Type B pancreatic cell (in vitro differentiated cells): ENCODE data around the gene SCP2. TPM values are rescaled to one million over a fixed set of nuclear protein-coding genes. Genes with fewer than 3 reads are reported as not detected.

ENCODE experiments used
- DNase-seq: peaks from one replicate; pipeline ENCODE4 v3.0.0; 2021; ENCODE audit warnings: mixed read lengths; ENCODE audit not compliant: unreplicated experiment; ENCODE audit errors: extremely low spot score
- H3K27ac Mint-ChIP-seq: 2 replicates; pipeline ENCODE4 v1.8.0; 2021; ENCODE audit warnings: mild to moderate bottlenecking, mixed read lengths
- H3K27me3 Mint-ChIP-seq: 2 replicates; pipeline ENCODE4 v1.8.0; 2021; ENCODE audit warnings: mixed read lengths
- H3K36me3 Mint-ChIP-seq: 2 replicates; pipeline ENCODE4 v1.8.0; 2021; ENCODE audit warnings: mixed read lengths
- H3K4me1 Mint-ChIP-seq: one replicate; pipeline ENCODE4 v1.8.0; 2021; ENCODE audit warnings: mixed read lengths; ENCODE audit not compliant: unreplicated experiment
- H3K4me3 Mint-ChIP-seq: 2 replicates; pipeline ENCODE4 v1.8.0; 2021; ENCODE audit warnings: mild to moderate bottlenecking, mixed read lengths
- H3K9me3 Mint-ChIP-seq: 2 replicates; pipeline ENCODE4 v1.8.0; 2021; ENCODE audit warnings: mixed read lengths
- CTCF ChIP-seq: fragments of 200-600 bp; sonication (generic); conservative IDR thresholded peaks from 2 replicates; pipeline ENCODE4 v1.5.0; 2021; ENCODE audit warnings: antibody characterized with exemption, mild to moderate bottlenecking
- microRNA-seq: library from miRNA; unstranded; fragments of <30 nt; microRNA quantifications from one replicate; pipeline ENCODE4, GENCODE V29; 2020
- total RNA-seq: library from RNA; stranded (reverse); gene quantifications from 2 replicates; pipeline ENCODE4 v1.2.1, GENCODE V29; 2021; ENCODE audit warnings: low replicate concordance

SCP2 gene
- total RNA-seq, 1 donor from 2014 or later = 108 TPM

GRCh38 chr1:53091841-53092645, 165.0 kb downstream of the SCP2 start:
- H3K9me3 Mint-ChIP-seq = no peaks in the 10 kb centered on the region
- no peak for TF ChIP-seq CTCF
- H3K4me3 Mint-ChIP-seq = no peak overlapping the region
- no peaks in the 10 kb centered on the region for H3K27me3 Mint-ChIP-seq
- no peaks in the 10 kb centered on the region for H3K36me3 Mint-ChIP-seq
- no peaks in the 10 kb centered on the region for H3K4me1 Mint-ChIP-seq
- no peak overlapping the region for H3K27ac Mint-ChIP-seq
- no peak for DNase-seq

DNA sequence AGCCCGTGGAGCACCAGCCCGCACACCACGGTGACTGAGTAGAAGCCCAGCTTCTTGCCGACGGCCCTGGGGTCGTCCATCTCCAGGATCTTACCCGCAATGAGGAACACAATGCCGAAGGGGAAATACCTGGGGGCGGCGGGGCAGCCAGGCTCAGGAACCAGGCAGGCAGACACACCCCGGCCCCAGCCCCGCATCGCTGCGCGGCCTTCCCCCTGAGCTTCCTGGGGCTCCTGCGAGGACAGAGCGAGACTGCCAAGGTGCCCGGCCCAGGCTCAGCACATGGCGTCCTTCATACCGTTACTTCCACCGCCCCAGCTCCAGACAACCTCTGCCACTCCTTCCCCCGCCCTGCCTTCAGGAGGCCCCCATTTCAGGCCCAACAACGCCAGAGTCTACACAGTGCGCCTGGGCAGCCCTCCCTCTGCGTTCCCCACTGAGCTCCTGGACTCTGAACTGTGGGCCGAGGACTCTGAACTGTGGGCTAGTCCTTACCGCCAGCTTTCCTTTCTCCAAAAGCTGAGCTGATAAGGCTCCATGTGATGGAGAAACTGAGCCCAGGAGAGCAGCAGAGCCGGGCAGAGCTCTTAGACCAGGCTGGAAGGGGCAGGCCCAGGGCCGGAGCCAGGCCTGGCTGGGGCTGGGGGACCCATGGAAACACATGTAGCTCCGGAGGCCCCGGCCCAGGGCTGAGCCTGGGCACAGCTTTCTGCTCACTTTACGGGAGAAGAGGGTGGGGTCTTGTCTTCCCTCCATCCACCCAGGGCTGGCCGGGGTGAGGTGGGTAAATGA, 165.8 kb downstream of the SCP2 start:
- Mint-ChIP-seq H3K9me3 (no peaks in the 10 kb centered on the region), H3K4me1 (no peaks in the 10 kb centered on the region), H3K27me3 (no peaks in the 10 kb centered on the region), H3K36me3 (no peaks in the 10 kb centered on the region), H3K27ac (no peak overlapping the region), H3K4me3 (no peak overlapping the region)
- no peak for TF ChIP-seq CTCF
- no peak for DNase-seq

- no peaks in the 10 kb centered on the region for H3K4me1 Mint-ChIP-seq
- H3K27ac Mint-ChIP-seq = no peak overlapping the region
Observed at GRCh38 chr1:53093451-53093754, 166.3 kb downstream of the SCP2 start.

GRCh38 chr1:53093778-53094532, 166.9 kb downstream of the SCP2 start:
- no peak overlapping the region for H3K4me3 Mint-ChIP-seq
- H3K36me3 Mint-ChIP-seq = no peaks in the 10 kb centered on the region
- H3K9me3 Mint-ChIP-seq = no peaks in the 10 kb centered on the region
- H3K27ac Mint-ChIP-seq = peak overlapping the region; percentile 29
- TF ChIP-seq CTCF = no peak
- H3K4me1 Mint-ChIP-seq = no peaks in the 10 kb centered on the region
- no peak for DNase-seq
- no peaks in the 10 kb centered on the region for H3K27me3 Mint-ChIP-seq

More at GRCh38 chr1:53093451-53093754, 166.3 kb downstream of the SCP2 start:
- Mint-ChIP-seq H3K27me3 (no peaks in the 10 kb centered on the region), H3K36me3 (no peaks in the 10 kb centered on the region), H3K4me3 (no peak overlapping the region), H3K9me3 (no peaks in the 10 kb centered on the region)
- no peak for DNase-seq
- no peak for TF ChIP-seq CTCF

- Mint-ChIP-seq H3K36me3 (no peaks in the 10 kb centered on the region), H3K9me3 (no peaks in the 10 kb centered on the region)
- no peak for TF ChIP-seq CTCF
Observed at GRCh38 chr1:53094533-53094919, 167.4 kb downstream of the SCP2 start.

More at GRCh38 chr1:53094533-53094919, 167.4 kb downstream of the SCP2 start:
- Mint-ChIP-seq H3K27me3 (no peaks in the 10 kb centered on the region), H3K4me3 (no peak overlapping the region), H3K27ac (no peak overlapping the region), H3K4me1 (no peaks in the 10 kb centered on the region)
- DNase-seq = no peak

Small RNAs within 50 kb of the gene (microRNA-seq; reads per million reads assigned to microRNA genes)
- gene MIR1273F = not detected
- gene MIR1273G = not detected
- not detected for gene MIR5095

Other genes starting within 250 kb of the SCP2 start
- gene COA7, start 228.9 kb upstream of the SCP2 start, total RNA-seq = 25.1 and 27.9 TPM in 2 replicates
- gene ZYG11B, start 200.8 kb upstream of the SCP2 start, total RNA-seq = 23.1 and 32.3 TPM in 2 replicates
- gene ZYG11A, start 84.5 kb upstream of the SCP2 start, total RNA-seq = 0.31 and 0.64 TPM in 2 replicates
- 46.2 and 89.5 TPM in 2 replicates for gene ECHDC2, start 5.5 kb upstream of the SCP2 start, total RNA-seq
- gene PODN, start 134.9 kb downstream of the SCP2 start, total RNA-seq = 2.8 and 3.2 TPM in 2 replicates
- not detected in 2 replicates for gene SLC1A7, start 215.4 kb downstream of the SCP2 start, total RNA-seq